OCI-LY3 (cell line): ENCODE results near the gene COL1A2.

ENCODE experiments used
- CTCF ChIP-seq: fragments of 200-600, 300-600 bp; sonication (generic); IDR thresholded peaks from 2 replicates; pipeline ENCODE4 v1.5.1; 2014; ENCODE audit warnings: antibody characterized with exemption, low read length, low read depth
- EZH2phosphoT487 ChIP-seq: fragments of 200-600 bp; shearing (Covaris generic); IDR thresholded peaks from 2 replicates; pipeline ENCODE4 v1.6.1; 2018; ENCODE audit warnings: antibody characterized with exemption, mixed run types, low read depth

- no peak for TF ChIP-seq CTCF
- TF ChIP-seq EZH2phosphoT487: no peak
These were observed 43.0 kb upstream of the COL1A2 start for GRCh38 chr7:94351703-94352102.
